ENCODE results near the gene NELFCD. TPM values are rescaled to one million over a fixed set of nuclear protein-coding genes. Genes with fewer than 3 reads are reported as not detected.
A peak's percentile ranks its signal among the peaks of the same experiment; 100 is the strongest.
"Not testable (repeated sequence)": the region's sequence is repeated elsewhere in the genome, so short reads cannot be mapped to it uniquely, and the experiment has no call there.

Gene NELFCD
- polyA plus RNA-seq, 3 donors: 122 to 139 (median 135) TPM

DNA sequence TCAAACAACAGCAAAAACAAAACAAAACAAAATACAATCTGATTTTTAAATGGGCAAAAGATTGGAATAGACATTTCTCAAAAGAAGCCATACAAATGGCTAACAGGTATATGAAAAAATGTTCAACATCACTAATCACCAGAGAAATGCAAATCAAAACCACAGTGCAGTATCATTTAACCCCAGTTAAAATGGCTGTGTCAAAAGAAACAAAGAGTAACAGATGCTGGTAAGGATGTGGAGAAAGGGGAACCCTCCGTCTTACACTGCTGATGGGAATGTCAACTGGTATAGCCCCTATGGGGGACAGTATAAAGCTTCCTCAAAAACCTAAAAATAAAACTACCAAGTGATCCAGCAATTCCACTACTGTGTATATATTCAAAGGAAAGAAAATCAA lies 10.9 kb upstream of the NELFCD start:
- no peak for DNase-seq (ENCODE audit: low read depth in 3 of 3, low spot score in 2 of 3)

DNA sequence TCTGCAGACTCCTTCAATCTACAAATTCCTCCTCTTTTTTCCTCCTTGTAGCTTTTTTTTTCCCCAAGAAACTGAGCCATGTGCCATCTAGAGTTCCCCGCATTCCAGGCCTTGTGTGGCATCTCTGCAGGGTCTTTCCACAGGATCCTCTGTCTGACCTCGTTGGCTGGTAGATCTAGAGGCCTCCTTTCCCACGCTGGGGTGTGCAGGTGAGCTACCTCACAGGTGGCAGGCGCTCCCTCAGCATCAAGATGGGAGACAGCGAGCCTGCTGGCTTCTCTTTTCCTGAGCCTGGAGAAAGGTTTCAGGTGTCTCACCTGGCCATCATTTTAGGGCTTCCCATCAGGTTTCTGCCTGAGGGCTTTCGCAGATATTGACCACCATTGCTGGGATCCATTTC lies 9.6 kb upstream of the NELFCD start:
- no peak for DNase-seq (ENCODE audit: low read depth in 3 of 3, low spot score in 2 of 3)

GRCh38 chr20:58973179-58973578 lies 7.9 kb upstream of the NELFCD start:
- DNase-seq (ENCODE audit: low read depth in 3 of 3, low spot score in 2 of 3): no peak

DNA sequence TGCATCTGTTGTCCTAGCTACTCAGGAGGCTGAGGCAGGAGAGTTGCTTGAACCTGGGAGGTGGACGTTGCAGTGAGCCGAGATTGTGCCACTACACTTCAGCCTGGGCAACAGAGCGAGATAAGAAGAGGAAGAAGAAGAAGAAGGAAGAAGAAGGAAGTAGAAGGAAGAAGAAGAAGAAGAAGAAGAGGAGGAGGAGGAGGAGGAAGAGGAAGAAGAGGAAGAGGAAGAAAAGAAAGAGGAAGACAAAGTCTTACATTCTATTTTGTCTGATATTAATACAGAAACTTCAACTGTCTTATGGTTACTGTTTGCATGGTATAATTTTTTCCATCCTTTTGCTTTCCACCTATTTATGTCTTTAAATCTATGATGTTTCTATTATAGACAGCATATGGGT lies 7.2 kb upstream of the NELFCD start:
- no peak for DNase-seq (ENCODE audit: low read depth in 3 of 3, low spot score in 2 of 3)

GRCh38 chr20:58975353-58975752 lies 5.7 kb upstream of the NELFCD start:
- no peak for DNase-seq (ENCODE audit: low read depth in 3 of 3, low spot score in 2 of 3)

GRCh38 chr20:58976061-58976730 lies 4.9 kb upstream of the NELFCD start:
- no peak for DNase-seq (ENCODE audit: low read depth in 3 of 3, low spot score in 2 of 3)

DNA sequence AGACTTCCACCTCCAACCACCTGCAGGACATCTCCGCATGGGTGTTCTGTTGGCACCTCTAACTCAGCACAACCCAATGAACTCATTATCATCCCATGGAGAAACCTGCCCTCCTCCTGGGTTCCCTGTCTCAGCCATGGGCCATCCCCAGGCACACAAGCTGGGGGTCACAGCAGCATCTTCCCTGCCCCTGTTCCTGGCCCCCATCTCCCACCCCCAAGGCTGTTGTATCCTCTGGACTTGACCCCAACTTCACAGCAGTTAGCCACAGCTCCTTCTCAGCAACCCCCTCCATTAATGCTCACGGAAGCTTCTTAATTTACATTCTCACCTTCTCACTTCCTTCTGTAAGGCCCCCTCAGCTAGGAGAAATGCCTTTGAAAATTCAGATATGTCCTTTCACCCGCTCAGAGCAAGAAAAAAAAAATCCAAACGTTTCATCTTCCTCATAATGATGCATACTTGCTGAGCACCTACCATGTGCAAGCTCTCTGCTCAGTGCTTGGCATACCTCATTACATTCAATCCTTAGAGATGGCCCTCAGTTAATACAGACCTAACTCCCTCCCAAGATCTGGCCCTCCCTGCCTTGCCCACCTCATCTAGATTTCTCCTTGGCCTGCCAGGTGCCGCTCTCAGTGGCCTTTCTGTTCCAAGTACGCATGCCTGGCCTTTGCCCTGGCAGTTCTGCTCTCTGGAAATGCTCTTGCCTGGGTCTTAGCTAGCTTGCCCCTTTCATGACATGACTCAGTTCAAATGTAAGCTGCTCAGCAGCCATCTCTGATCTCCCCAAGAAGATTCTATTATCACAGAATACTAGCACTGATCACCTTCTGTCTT lies 2.5 kb upstream of the NELFCD start:
- DNase-seq (ENCODE audit: low read depth in 3 of 3, low spot score in 2 of 3): no peak

DNA sequence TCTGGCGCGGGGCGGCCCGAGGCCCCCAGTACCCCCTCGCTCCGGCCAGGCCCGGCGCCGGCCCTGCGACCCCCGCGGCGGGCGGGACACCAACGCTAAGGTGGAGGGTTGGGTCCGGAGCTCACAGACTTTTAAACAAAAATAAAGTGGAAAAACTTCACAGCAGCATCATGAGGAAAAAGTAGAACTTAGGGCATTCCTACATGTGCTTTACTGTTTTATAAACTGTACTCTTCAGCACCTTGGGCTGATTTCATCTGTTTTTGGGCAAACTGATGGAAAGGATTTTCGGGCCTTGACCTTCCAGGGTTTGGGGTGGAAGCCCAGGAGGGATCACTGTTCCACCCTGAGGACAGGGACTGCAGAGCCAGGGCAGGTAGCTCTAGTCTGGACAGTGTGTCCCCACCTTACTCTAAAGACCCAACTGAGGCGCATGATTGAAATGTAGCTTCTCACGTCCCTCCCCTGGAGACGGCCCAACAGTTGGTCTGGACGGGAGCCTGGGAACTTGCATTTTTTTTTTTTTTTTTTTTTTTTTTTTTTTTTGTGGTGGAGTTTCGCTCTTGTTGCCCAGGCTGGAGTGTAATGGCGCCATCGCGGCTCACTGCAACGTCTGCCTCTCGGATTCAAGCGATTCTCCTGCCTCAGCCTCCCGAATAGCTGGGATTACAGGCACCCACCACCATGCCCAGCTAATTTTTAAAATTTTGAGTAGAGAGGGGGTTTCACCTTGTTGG lies 740 bp downstream of the NELFCD start:
- DNase-seq (ENCODE audit: low read depth in 3 of 3, low spot score in 2 of 3): peak in 1 of 3 donors; percentile 36

GRCh38 chr20:58982406-58983114 lies 1.5 kb downstream of the NELFCD start:
- DNase-seq (ENCODE audit: low read depth in 3 of 3, low spot score in 2 of 3): no peak

GRCh38 chr20:58983115-58983468 lies 2.0 kb downstream of the NELFCD start:
- DNase-seq (ENCODE audit: low read depth in 3 of 3, low spot score in 2 of 3): not testable (repeated sequence)

- DNase-seq (ENCODE audit: low read depth in 3 of 3, low spot score in 2 of 3): no peak
Measured at GRCh38 chr20:58984691-58985090, 3.6 kb downstream of the NELFCD start.

GRCh38 chr20:58985656-58986055 lies 4.6 kb downstream of the NELFCD start:
- DNase-seq (ENCODE audit: low read depth in 3 of 3, low spot score in 2 of 3): no peak

DNA sequence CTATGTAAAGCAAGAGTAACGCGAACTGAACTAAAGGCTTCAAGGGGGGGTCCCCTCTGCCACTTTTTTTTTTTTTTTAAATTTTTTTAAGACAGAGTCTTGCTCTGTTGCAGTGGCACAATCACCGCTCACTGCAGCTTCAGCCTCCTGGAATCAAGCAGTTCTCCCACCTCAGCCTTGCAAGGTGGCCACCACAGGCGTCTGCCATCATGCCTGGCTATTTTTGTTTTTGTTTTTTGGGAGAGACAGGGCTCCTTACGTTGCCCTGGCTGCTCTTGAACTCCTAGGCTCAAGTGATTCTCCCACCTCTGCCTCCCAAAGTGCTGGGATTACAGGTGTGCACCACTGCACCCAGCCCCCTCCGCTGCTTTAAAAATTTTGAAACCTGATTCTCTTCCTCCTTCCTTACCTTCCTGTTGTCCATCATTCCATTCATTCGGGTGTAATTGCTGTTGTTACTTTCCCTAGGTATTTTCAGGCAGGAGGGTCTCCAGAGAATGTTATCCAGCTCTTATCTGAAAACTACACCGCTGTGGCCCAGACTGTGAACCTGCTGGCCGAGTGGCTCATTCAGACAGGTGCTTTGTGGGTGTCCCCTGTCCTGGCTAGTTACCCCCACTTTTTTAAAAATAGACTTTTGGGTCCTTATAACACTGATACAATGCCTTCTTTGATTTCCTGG lies 5.4 kb downstream of the NELFCD start:
- no peak for DNase-seq (ENCODE audit: low read depth in 3 of 3, low spot score in 2 of 3)

DNA sequence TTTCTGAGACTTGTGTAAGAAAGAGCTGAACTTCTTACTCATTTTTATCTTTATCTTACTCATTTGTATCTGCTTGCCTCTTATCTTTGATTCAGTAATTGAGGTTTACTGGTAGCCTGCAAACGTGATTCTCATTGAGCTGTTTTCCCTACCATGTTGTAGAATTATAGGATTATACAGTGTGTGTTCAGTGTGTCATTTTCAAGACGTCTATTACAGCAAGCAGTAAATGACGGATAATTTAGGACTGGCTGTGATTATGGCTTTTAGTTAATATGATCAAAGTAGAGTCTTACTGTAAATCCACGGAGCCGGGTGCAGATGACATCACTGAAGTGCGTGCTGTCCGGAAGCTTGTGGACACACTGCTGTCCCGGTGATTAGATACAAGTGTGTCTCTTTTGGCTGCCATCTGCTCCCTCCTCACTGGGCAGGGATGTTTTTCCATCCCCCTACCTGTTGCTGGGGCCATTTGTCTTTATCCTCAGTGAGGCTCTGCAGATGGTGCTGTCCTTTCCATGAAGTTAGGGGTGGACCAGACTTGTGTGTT lies 6.0 kb downstream of the NELFCD start:
- no peak for DNase-seq (ENCODE audit: low read depth in 3 of 3, low spot score in 2 of 3)

- no peak for DNase-seq (ENCODE audit: low read depth in 3 of 3, low spot score in 2 of 3)
Measured at GRCh38 chr20:58987790-58988564, 6.9 kb downstream of the NELFCD start.

DNA sequence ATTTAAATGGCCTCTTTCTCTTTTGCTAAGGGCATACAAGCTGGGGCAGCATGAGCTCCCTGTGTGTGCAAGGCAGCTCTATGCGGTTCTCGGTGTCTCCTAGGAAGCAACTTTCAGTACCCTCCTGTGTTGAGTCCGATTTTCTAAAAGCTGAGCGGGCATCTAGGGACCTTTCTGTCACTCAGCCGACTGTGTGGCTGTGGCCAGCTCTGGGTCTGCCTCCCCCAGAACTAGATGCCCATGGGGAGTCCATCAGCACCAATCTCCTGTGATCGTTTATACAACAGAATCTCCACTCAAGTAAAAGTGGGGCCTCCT lies 7.5 kb downstream of the NELFCD start:
- DNase-seq (ENCODE audit: low read depth in 3 of 3, low spot score in 2 of 3): no peak

GRCh38 chr20:58989196-58989595 lies 8.1 kb downstream of the NELFCD start:
- no peak for DNase-seq (ENCODE audit: low read depth in 3 of 3, low spot score in 2 of 3)

DNA sequence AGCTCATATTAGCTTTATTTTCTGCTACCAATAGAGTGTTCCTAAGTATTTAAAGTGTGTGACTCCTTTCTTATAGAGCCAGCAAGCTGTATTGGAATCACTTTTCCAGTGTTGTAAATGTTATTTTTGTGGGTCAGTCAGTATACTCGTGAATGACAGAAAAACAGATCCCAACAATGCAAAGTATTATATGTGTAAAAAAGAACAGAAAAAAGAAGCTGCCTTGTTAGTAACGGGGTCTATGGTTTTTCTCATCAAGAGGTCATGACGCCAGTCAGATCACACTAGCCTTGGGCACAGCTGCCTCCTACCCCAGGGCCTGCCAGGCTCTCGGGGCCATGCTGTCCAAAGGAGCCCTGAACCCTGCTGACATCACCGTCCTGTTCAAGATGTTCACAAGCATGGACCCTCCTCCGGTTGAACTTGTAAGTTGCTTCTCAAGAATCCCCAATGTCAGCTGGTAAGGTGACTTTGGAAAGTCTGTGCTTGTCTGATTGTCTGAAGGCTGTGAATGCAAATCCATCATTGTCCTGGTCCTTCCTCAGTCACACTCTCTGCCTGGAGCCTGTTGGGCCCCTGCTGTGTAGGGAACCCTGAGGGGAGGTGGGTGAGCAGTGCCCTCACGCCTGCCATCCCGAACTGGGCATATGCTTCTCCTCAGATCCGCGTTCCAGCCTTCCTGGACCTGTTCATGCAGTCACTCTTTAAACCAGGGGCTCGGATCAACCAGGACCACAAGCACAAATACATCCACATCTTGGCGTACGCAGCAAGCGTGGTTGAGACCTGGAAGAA lies 9.8 kb downstream of the NELFCD start:
- DNase-seq (ENCODE audit: low read depth in 3 of 3, low spot score in 2 of 3): no peak

DNA sequence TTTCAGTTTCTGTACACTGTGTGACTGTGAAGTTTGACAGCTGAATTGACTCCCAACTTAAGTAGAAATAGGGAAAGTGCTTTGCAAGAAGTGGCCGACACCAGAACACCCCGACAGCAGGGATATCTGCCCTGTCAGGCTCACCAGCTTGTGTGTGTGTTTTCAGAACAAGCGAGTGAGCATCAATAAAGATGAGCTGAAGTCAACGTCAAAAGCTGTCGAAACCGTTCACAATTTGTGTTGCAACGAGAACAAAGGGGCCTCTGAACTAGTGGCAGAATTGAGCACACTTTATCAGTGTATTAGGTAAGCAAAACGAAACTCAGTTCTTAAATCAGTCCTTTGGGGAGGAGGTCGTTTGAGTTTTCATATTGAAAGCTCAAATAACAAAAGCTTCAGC lies 10.7 kb downstream of the NELFCD start:
- DNase-seq (ENCODE audit: low read depth in 3 of 3, low spot score in 2 of 3): no peak
